ENCODE measurements around the gene EXD3.

EXD3 gene

GRCh38 chr9:137372693-137373610, 50.0 kb downstream of the EXD3 start:
- Histone ChIP-seq H3K36me3 (ENCODE audit: control insufficient read depth, insufficient read depth, low read length, severe bottlenecking) (no peaks in the 10 kb centered on the region), H3K4me1 (ENCODE audit: control insufficient read depth, insufficient read depth, low read length) (no peaks in the 10 kb centered on the region), H3K27me3 (replicated peaks; ENCODE audit: control insufficient read depth, insufficient read depth, low read length) (no peaks in the 10 kb centered on the region), H3K9me3 (ENCODE audit: control insufficient read depth, low read length) (peaks cover 4% of the 10 kb centered on the region), H3K4me3 (ENCODE audit: low read length) (no peak overlapping the region), H3K9ac (ENCODE audit: low read length) (no peak overlapping the region)
- no peak for DNase-seq (ENCODE audit: low read depth)

GRCh38 chr9:137371946-137372651, 50.9 kb downstream of the EXD3 start:
- Histone ChIP-seq H3K4me3 (ENCODE audit: low read length) (no peak overlapping the region), H3K9ac (ENCODE audit: low read length) (no peak overlapping the region), H3K9me3 (ENCODE audit: control insufficient read depth, low read length) (peaks cover 4% of the 10 kb centered on the region), H3K36me3 (ENCODE audit: control insufficient read depth, insufficient read depth, low read length, severe bottlenecking) (no peaks in the 10 kb centered on the region), H3K4me1 (ENCODE audit: control insufficient read depth, insufficient read depth, low read length) (no peaks in the 10 kb centered on the region), H3K27me3 (replicated peaks; ENCODE audit: control insufficient read depth, insufficient read depth, low read length) (no peaks in the 10 kb centered on the region)
- DNase-seq (ENCODE audit: low read depth), result no peak

DNA sequence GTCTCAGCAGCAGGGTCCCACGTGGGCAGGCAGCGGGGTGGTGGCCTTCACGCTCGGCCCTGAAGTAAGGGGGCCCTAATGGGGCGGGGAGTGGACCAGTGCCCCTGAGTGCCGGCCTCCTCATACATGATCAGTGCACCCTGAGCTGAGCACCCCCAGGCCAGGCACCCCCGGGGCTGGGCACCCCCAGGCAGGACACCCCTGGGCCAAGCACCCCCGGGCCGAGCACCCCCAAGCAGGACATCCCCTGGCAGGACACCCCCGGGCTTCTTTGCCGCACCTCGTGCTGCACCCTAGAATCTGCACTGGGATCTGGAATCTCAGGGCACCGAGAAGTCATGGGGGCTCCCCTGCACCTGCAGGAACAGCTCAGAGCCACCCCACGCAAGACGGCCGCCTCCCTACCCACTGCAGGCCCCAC, 51.4 kb downstream of the EXD3 start:
- H3K4me1 ChIP-seq (ENCODE audit: control insufficient read depth, insufficient read depth, low read length), result no peaks in the 10 kb centered on the region

DNA sequence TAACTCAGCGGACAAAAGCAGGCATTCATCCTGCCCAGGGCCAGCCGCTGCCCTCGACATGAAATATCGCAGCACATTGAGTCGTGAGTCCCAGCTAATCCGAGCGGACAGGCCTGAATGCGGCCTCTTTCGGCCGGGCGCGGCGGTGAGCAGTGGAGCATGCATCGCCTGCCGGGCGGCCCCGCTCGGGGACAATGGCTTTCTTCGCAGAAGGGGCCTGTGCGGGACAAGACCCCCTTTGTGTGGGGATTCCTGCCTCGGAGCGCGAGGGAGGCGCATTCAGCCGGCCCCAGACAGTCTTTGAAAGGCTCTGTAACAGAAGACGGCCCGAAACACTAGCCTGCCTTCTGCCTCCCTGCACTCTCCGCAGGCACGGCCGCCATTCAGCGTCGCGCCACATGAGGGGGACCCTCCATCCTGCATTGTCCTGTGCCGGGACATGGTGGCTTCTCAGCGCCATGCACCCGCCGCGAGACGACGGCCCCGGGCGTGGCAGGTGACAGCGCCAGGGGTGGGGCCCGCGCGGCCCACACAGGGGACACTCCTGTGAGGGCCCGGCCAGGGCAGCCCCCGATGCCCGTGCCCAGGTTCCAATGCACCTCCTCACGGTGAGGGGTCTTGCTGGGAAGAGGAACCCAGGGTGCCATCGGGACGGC, 52.0 kb downstream of the EXD3 start:
- Histone ChIP-seq H3K4me1 (ENCODE audit: control insufficient read depth, insufficient read depth, low read length) (no peaks in the 10 kb centered on the region), H3K36me3 (ENCODE audit: control insufficient read depth, insufficient read depth, low read length, severe bottlenecking) (no peaks in the 10 kb centered on the region), H3K9me3 (ENCODE audit: control insufficient read depth, low read length) (peaks cover 4% of the 10 kb centered on the region), H3K27me3 (replicated peaks; ENCODE audit: control insufficient read depth, insufficient read depth, low read length) (no peaks in the 10 kb centered on the region), H3K9ac (ENCODE audit: low read length) (no peak overlapping the region), H3K4me3 (ENCODE audit: low read length) (no peak overlapping the region)
- DNase-seq (ENCODE audit: low read depth), result no peak

More for the DNA sequence above, 51.4 kb downstream of the EXD3 start:
- DNase-seq (ENCODE audit: low read depth), result no peak
- Histone ChIP-seq H3K9ac (ENCODE audit: low read length) (no peak overlapping the region), H3K4me3 (ENCODE audit: low read length) (no peak overlapping the region), H3K36me3 (ENCODE audit: control insufficient read depth, insufficient read depth, low read length, severe bottlenecking) (no peaks in the 10 kb centered on the region), H3K27me3 (replicated peaks; ENCODE audit: control insufficient read depth, insufficient read depth, low read length) (no peaks in the 10 kb centered on the region), H3K9me3 (ENCODE audit: control insufficient read depth, low read length) (peaks cover 4% of the 10 kb centered on the region)

- no peak overlapping the region for H3K4me3 ChIP-seq (ENCODE audit: low read length)
- H3K9ac ChIP-seq (ENCODE audit: low read length), result no peak overlapping the region
- DNase-seq (ENCODE audit: low read depth), result no peak
- no peaks in the 10 kb centered on the region for H3K27me3 ChIP-seq (replicated peaks; ENCODE audit: control insufficient read depth, insufficient read depth, low read length)
- no peaks in the 10 kb centered on the region for H3K36me3 ChIP-seq (ENCODE audit: control insufficient read depth, insufficient read depth, low read length, severe bottlenecking)
- no peaks in the 10 kb centered on the region for H3K4me1 ChIP-seq (ENCODE audit: control insufficient read depth, insufficient read depth, low read length)
- no peaks in the 10 kb centered on the region for H3K9me3 ChIP-seq (ENCODE audit: control insufficient read depth, low read length)
Observed at GRCh38 chr9:137369911-137370764, 52.8 kb downstream of the EXD3 start.

- Histone ChIP-seq H3K27me3 (replicated peaks; ENCODE audit: control insufficient read depth, insufficient read depth, low read length) (no peaks in the 10 kb centered on the region), H3K9me3 (ENCODE audit: control insufficient read depth, low read length) (no peaks in the 10 kb centered on the region), H3K4me1 (ENCODE audit: control insufficient read depth, insufficient read depth, low read length) (no peaks in the 10 kb centered on the region), H3K36me3 (ENCODE audit: control insufficient read depth, insufficient read depth, low read length, severe bottlenecking) (no peaks in the 10 kb centered on the region), H3K9ac (ENCODE audit: low read length) (no peak overlapping the region), H3K4me3 (ENCODE audit: low read length) (no peak overlapping the region)
- DNase-seq (ENCODE audit: low read depth), result no peak
Observed at GRCh38 chr9:137369061-137369787, 53.7 kb downstream of the EXD3 start.

DNA sequence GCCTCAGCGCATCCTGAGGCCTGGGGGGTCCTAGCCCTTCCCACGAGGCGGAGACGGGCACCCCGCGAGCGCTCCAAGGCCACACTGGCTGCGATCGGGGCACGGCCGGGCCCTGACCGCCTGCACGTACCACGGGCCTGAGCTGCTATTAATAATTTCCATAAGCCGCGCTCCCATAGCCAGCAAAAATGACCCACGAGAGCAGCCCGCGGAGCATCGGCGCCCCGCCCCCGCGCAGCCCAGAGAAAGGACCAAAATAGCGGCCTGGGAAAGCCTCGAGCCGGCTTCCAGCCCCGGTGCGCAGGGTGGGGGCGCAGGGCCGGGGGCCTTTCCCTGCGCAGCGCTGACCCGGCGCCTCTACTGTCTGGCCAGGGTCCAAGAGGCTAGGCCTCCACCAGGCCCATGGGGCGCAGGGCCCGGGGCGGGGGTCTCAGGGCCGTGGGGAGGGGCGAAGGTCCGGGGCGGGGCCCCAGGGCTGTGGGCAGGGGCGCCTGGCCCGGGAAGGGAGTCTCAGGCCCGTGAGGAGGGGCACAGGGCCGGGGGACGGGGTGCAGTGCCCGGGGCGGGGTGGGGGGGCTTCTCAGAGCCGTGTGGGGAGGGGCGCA, 54.4 kb downstream of the EXD3 start:
- no peak overlapping the region for H3K9ac ChIP-seq (ENCODE audit: low read length)
- no peak overlapping the region for H3K4me3 ChIP-seq (ENCODE audit: low read length)
- H3K4me1 ChIP-seq (ENCODE audit: control insufficient read depth, insufficient read depth, low read length), result no peaks in the 10 kb centered on the region
- no peaks in the 10 kb centered on the region for H3K36me3 ChIP-seq (ENCODE audit: control insufficient read depth, insufficient read depth, low read length, severe bottlenecking)
- H3K27me3 ChIP-seq (replicated peaks; ENCODE audit: control insufficient read depth, insufficient read depth, low read length), result no peaks in the 10 kb centered on the region
- DNase-seq (ENCODE audit: low read depth), result no peak
- peaks cover 5% of the 10 kb centered on the region for H3K9me3 ChIP-seq (ENCODE audit: control insufficient read depth, low read length)

- H3K9ac ChIP-seq (ENCODE audit: low read length), result no peak overlapping the region
- DNase-seq (ENCODE audit: low read depth), result no peak
- H3K4me1 ChIP-seq (ENCODE audit: control insufficient read depth, insufficient read depth, low read length), result no peaks in the 10 kb centered on the region
- H3K4me3 ChIP-seq (ENCODE audit: low read length), result no peak overlapping the region
- no peaks in the 10 kb centered on the region for H3K27me3 ChIP-seq (replicated peaks; ENCODE audit: control insufficient read depth, insufficient read depth, low read length)
- H3K9me3 ChIP-seq (ENCODE audit: control insufficient read depth, low read length), result peaks cover 6% of the 10 kb centered on the region
- H3K36me3 ChIP-seq (ENCODE audit: control insufficient read depth, insufficient read depth, low read length, severe bottlenecking), result no peaks in the 10 kb centered on the region
Observed at GRCh38 chr9:137367506-137368430, 55.2 kb downstream of the EXD3 start.

DNA sequence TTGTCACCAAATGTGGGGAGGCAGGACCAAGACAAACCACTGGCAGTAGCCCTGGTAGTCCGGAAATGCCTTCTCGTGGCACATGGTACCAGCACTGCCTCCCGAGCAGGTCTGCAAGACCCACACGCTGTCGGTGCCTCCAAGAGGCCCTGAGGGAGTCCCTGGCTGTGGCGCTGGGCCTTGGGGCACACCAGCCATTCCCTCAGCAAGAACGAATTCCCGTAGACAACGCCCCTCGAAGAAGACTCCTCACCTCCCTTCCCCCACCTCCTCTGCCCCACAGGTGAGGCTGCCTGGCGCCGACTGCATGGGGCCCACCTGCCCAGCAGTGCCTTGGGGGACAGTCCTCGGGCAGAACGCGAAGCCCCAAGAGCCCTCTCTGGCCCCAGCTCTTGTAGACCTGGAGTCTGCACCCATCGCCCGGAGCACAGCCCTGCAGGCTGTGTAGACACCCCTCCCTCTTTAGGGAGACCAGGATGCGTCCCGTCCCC, 56.0 kb downstream of the EXD3 start:
- H3K4me3 ChIP-seq (ENCODE audit: low read length), result no peak overlapping the region
- H3K9me3 ChIP-seq (ENCODE audit: control insufficient read depth, low read length), result peaks cover 6% of the 10 kb centered on the region
- no peak for DNase-seq (ENCODE audit: low read depth)
- no peaks in the 10 kb centered on the region for H3K27me3 ChIP-seq (replicated peaks; ENCODE audit: control insufficient read depth, insufficient read depth, low read length)
- no peaks in the 10 kb centered on the region for H3K4me1 ChIP-seq (ENCODE audit: control insufficient read depth, insufficient read depth, low read length)
- no peak overlapping the region for H3K9ac ChIP-seq (ENCODE audit: low read length)
- no peaks in the 10 kb centered on the region for H3K36me3 ChIP-seq (ENCODE audit: control insufficient read depth, insufficient read depth, low read length, severe bottlenecking)

Data from adipocyte (in vitro differentiated cells).